CD14-positive monocyte (primary cell): Measurements from ENCODE around the gene SLC36A3. TPM values are rescaled to one million over a fixed set of nuclear protein-coding genes. Genes with fewer than 3 reads are reported as not detected.
"Not testable (repeated sequence)": the region's sequence is repeated elsewhere in the genome, so short reads cannot be mapped to it uniquely, and the experiment has no call there.

ENCODE experiments used
- DNase-seq, 3 donors: peaks; one replicate each; pipeline ENCODE4 v3.0.0-alpha.2; 2011 to 2022
- H2AFZ ChIP-seq: 2 replicates; pipeline ENCODE4 v1.6.0; 2012; ENCODE audit warnings: mild to moderate bottlenecking, low read depth, low read length, inconsistent platforms; ENCODE audit not compliant: insufficient read depth, poor library complexity, severe bottlenecking
- H3K27ac ChIP-seq, 2 donors: 1 replicate in 1 of 2; 2 replicates in 1 of 2; pipeline ENCODE4 v1.5.1; 2012 to 2013; ENCODE audit warnings: low read length in 2 of 2, control low read depth in 1 of 2, inconsistent platforms in 1 of 2, low read depth in 1 of 2, mild to moderate bottlenecking in 1 of 2
- H3K27me3 ChIP-seq, 2 donors: one replicate each; pipeline versions ENCODE4 v1.6.0 to v1.6.1; 2011 to 2013; ENCODE audit warnings: low read length in 2 of 2; ENCODE audit not compliant: control insufficient read depth in 2 of 2, insufficient read depth in 2 of 2
- H3K36me3 ChIP-seq, 2 donors: replicated peaks in 1 of 2; 1 replicate in 1 of 2; 2 replicates in 1 of 2; pipeline versions ENCODE4 v1.5.1 to v1.6.1; 2012 to 2013; ENCODE audit warnings: low read length in 2 of 2, control low read depth in 1 of 2, inconsistent platforms in 1 of 2, mild to moderate bottlenecking in 1 of 2; ENCODE audit not compliant: insufficient read depth in 2 of 2, control insufficient read depth in 1 of 2
- H3K4me1 ChIP-seq, 2 donors: 1 replicate in 1 of 2; 2 replicates in 1 of 2; pipeline versions ENCODE4 v1.5.1 to v1.6.1; 2012 to 2013; ENCODE audit warnings: low read length in 2 of 2, control low read depth in 1 of 2, inconsistent platforms in 1 of 2, mild to moderate bottlenecking in 1 of 2, moderate library complexity in 1 of 2; ENCODE audit not compliant: insufficient read depth in 2 of 2, control insufficient read depth in 1 of 2
- H3K4me2 ChIP-seq: replicated peaks from 2 replicates; pipeline ENCODE3; 2012; ENCODE audit warnings: low read length, moderate library complexity, mild to moderate bottlenecking; ENCODE audit not compliant: poor library complexity, severe bottlenecking; ENCODE audit errors: extremely low read depth
- H3K4me3 ChIP-seq, 3 experiments: fragments of 200-600 bp in 1 of 3; sonication (generic) in 1 of 3; replicated peaks in 1 of 3; 1 replicate in 2 of 3; 2 replicates in 1 of 3; pipeline ENCODE4 v1.5.1; 2011 to 2013; ENCODE audit warnings: low read length in 3 of 3, mild to moderate bottlenecking in 3 of 3, control low read depth in 2 of 3, low read depth in 2 of 3, inconsistent platforms in 1 of 3, moderate library complexity in 1 of 3
- H3K79me2 ChIP-seq: 2 replicates; pipeline ENCODE4 v1.6.0; 2012; ENCODE audit warnings: mild to moderate bottlenecking, control low read depth, inconsistent platforms, low read length, moderate library complexity; ENCODE audit not compliant: insufficient read depth
- H3K9ac ChIP-seq: 2 replicates; pipeline ENCODE4 v1.6.0; 2017; ENCODE audit warnings: low read length, mild to moderate bottlenecking; ENCODE audit not compliant: insufficient read depth, poor library complexity, severe bottlenecking
- H3K9me3 ChIP-seq, 2 donors: replicated peaks in 1 of 2; 1 replicate in 1 of 2; 2 replicates in 1 of 2; pipeline versions ENCODE4 v1.5.1 to v1.6.1; 2012 to 2013; ENCODE audit warnings: low read length in 2 of 2, control low read depth in 1 of 2; ENCODE audit not compliant: control insufficient read depth in 1 of 2, insufficient read depth in 1 of 2
- H4K20me1 ChIP-seq: 2 replicates; pipeline ENCODE4 v1.6.0; 2012; ENCODE audit warnings: mild to moderate bottlenecking, low read length, control low read depth, moderate library complexity; ENCODE audit not compliant: insufficient read depth
- H3K27ac Mint-ChIP-seq, 7 donors: one replicate each; pipeline ENCODE4 v1.8.0; 2020; ENCODE audit warnings: mild to moderate bottlenecking in 7 of 7, mixed read lengths in 7 of 7, moderate library complexity in 6 of 7, inconsistent platforms in 2 of 7
- H3K27me3 Mint-ChIP-seq, 3 donors: one replicate each; pipeline ENCODE4 v1.8.0; 2021 to 2022; ENCODE audit warnings: low read depth in 3 of 3, mild to moderate bottlenecking in 3 of 3, mixed read lengths in 3 of 3, moderate library complexity in 3 of 3, inconsistent platforms in 1 of 3
- H3K36me3 Mint-ChIP-seq, 2 donors: one replicate each; pipeline ENCODE4 v1.8.0; 2020; ENCODE audit warnings: mixed read lengths in 2 of 2, inconsistent platforms in 1 of 2, mild to moderate bottlenecking in 1 of 2
- H3K4me1 Mint-ChIP-seq: one replicate; pipeline ENCODE4 v1.8.0; 2020; ENCODE audit warnings: mild to moderate bottlenecking, mixed read lengths
- H3K4me3 Mint-ChIP-seq, 2 donors: one replicate each; pipeline ENCODE4 v1.8.0; 2020; ENCODE audit warnings: mild to moderate bottlenecking in 2 of 2, mixed read lengths in 2 of 2, moderate library complexity in 1 of 2
- H3K9me3 Mint-ChIP-seq, 7 donors: one replicate each; pipeline ENCODE4 v1.8.0; 2020 to 2022; ENCODE audit warnings: mixed read lengths in 7 of 7, mild to moderate bottlenecking in 6 of 7, moderate library complexity in 6 of 7, inconsistent platforms in 2 of 7
- WGBS: methylation state at CpG from one replicate; pipeline ENCODE4 v1.1.5; 2013; ENCODE audit warnings: missing lambda C conversion rate; ENCODE audit not compliant: insufficient coverage; 5-methylcytosine and 5-hydroxymethylcytosine counted together
- intact Hi-C, 2 donors: fragments of 100-400 bp; cut with micrococcal nuclease; formaldehyde crosslinking; loops; one replicate each; pipeline versions ENCODE4 v1.15.0 to v1.15.1; 2023
- polyA plus RNA-seq, 3 donors: library from polyadenylated mRNA; depleted of rRNA in 1 of 3; unstranded in 2 of 3; stranded (reverse) in 1 of 3; fragments of 300-500 nt in 2 of 3; fragments of >200 nt in 1 of 3; fragmentation: Illumina TruSeq in 2 of 3; gene quantifications; 1 replicate in 2 of 3; 2 replicates in 1 of 3; pipeline ENCODE4 v1.2.3, GENCODE V29; 2012 to 2021
- TF ChIP-seq, protein P1 (sequence below): fragments of 200-600 bp; IDR thresholded peaks from one replicate; pipeline ENCODE4 v1.8.0; 2022; ENCODE audit warnings: antibody characterized with exemption, mild to moderate bottlenecking

Gene SLC36A3
- polyA plus RNA-seq, 3 donors: not detected

- no peak overlapping the region for H3K9ac ChIP-seq
- no peaks in the 10 kb centered on the region for H3K4me1 Mint-ChIP-seq
- H3K36me3 Mint-ChIP-seq: no peaks in the 10 kb centered on the region
- H4K20me1 ChIP-seq: no peaks in the 10 kb centered on the region
- no peaks in the 10 kb centered on the region for H3K36me3 ChIP-seq
- H3K27me3 ChIP-seq: no peaks in the 10 kb centered on the region
- TF ChIP-seq, protein P1, sequence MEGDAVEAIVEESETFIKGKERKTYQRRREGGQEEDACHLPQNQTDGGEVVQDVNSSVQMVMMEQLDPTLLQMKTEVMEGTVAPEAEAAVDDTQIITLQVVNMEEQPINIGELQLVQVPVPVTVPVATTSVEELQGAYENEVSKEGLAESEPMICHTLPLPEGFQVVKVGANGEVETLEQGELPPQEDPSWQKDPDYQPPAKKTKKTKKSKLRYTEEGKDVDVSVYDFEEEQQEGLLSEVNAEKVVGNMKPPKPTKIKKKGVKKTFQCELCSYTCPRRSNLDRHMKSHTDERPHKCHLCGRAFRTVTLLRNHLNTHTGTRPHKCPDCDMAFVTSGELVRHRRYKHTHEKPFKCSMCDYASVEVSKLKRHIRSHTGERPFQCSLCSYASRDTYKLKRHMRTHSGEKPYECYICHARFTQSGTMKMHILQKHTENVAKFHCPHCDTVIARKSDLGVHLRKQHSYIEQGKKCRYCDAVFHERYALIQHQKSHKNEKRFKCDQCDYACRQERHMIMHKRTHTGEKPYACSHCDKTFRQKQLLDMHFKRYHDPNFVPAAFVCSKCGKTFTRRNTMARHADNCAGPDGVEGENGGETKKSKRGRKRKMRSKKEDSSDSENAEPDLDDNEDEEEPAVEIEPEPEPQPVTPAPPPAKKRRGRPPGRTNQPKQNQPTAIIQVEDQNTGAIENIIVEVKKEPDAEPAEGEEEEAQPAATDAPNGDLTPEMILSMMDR: no peak
- intact Hi-C loops: no loop called here
- no peaks in the 10 kb centered on the region for H3K79me2 ChIP-seq
- no peak overlapping the region for H3K27ac ChIP-seq
- H3K9me3 Mint-ChIP-seq: peaks cover 5 to 19% (median 11%) of the 10 kb centered on the region in 7 donors
- no peak overlapping the region for H3K4me3 ChIP-seq
- H3K27ac Mint-ChIP-seq: no peak overlapping the region
- no CpG with 5 or more reads among the region's 5 CpGs for WGBS
- H3K4me3 Mint-ChIP-seq: no peak overlapping the region
- H3K4me2 ChIP-seq: no peak overlapping the region
- H3K4me1 ChIP-seq: no peaks in the 10 kb centered on the region
- H3K9me3 ChIP-seq: peaks cover 7 to 10% of the 10 kb centered on the region in 2 donors
- no peak overlapping the region for H2AFZ ChIP-seq
- peaks cover 3 to 8% (median 3%) of the 10 kb centered on the region in 3 donors for H3K27me3 Mint-ChIP-seq
- DNase-seq: no peak
Measured at GRCh38 chr5:151312756-151313324, 9.3 kb upstream of the SLC36A3 start.

GRCh38 chr5:151310932-151311331 lies 7.4 kb upstream of the SLC36A3 start:
- Mint-ChIP-seq H3K27ac (no peak overlapping the region), H3K36me3 (no peaks in the 10 kb centered on the region), H3K9me3 (peaks cover 5 to 19% (median 11%) of the 10 kb centered on the region in 7 donors), H3K4me1 (no peaks in the 10 kb centered on the region), H3K4me3 (no peak overlapping the region), H3K27me3 (peaks cover 9 to 20% (median 10%) of the 10 kb centered on the region in 3 donors)
- Histone ChIP-seq H3K27ac (no peak overlapping the region), H3K27me3 (no peaks in the 10 kb centered on the region), H3K4me3 (no peak overlapping the region), H3K4me2 (no peak overlapping the region), H2AFZ (no peak overlapping the region), H3K9ac (no peak overlapping the region), H3K4me1 (no peaks in the 10 kb centered on the region), H3K36me3 (no peaks in the 10 kb centered on the region), H4K20me1 (no peaks in the 10 kb centered on the region), H3K79me2 (no peaks in the 10 kb centered on the region), H3K9me3 (peaks cover 7 to 10% of the 10 kb centered on the region in 2 donors)
- no peak for DNase-seq
- TF ChIP-seq, protein P1: no peak
- intact Hi-C loops: no loop called here

DNA sequence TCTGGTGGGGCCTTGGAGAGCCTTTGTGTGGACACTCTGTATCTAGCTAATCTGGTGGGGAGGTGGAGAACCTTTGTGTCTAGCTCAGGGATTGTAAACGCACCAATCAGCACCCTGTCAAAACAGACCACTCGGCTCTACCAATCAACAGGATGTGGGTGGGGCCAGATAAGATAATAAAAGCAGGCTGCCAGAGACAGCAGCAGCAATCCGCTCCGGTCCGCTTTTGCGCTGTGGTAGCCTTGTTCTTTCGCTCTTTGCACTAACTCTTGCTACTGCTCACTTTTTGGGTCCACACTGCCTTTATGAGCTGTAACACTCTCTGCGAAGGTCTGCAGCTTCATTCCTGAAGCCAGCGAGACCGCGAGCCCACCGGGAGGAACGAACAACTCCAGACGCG lies 6.3 kb upstream of the SLC36A3 start:
- intact Hi-C loops, H3K4me3 Mint-ChIP-seq: not testable (repeated sequence)
- H3K27me3 Mint-ChIP-seq: peaks cover 9 to 23% (median 13%) of the 10 kb centered on the region in 3 donors

More for the DNA sequence above, 6.3 kb upstream of the SLC36A3 start:
- H2AFZ ChIP-seq, H3K4me2 ChIP-seq, H3K27me3 ChIP-seq, H3K36me3 Mint-ChIP-seq, H3K79me2 ChIP-seq, H3K27ac ChIP-seq, H3K9ac ChIP-seq, H3K4me1 ChIP-seq, H3K4me1 Mint-ChIP-seq, H3K4me3 ChIP-seq, H3K27ac Mint-ChIP-seq, H4K20me1 ChIP-seq, H3K36me3 ChIP-seq, DNase-seq: not testable (repeated sequence)
- H3K9me3 Mint-ChIP-seq: peaks cover 5 to 19% (median 11%) of the 10 kb centered on the region in 7 donors
- peaks cover 7 to 10% of the 10 kb centered on the region in 2 donors for H3K9me3 ChIP-seq
- WGBS: 98% methylated on average over 10 of the region's 15 CpGs
